ENCODE data around the gene PGD.

PGD gene

GRCh38 chr1:10459184-10459583 lies 60.3 kb downstream of the PGD start:
- Histone ChIP-seq H3K27ac (ENCODE audit: low read depth, low read length) (no peak overlapping the region), H3K27me3 (ENCODE audit: control insufficient read depth in 1 of 2, insufficient read depth in 2 of 2, low read length in 2 of 2) (no peaks in the 10 kb centered on the region), H3K9ac (ENCODE audit: low read length) (no peak overlapping the region), H3K9me3 (ENCODE audit: low read length) (no peaks in the 10 kb centered on the region), H3K4me3 (ENCODE audit: low read depth in 1 of 2, low read length in 2 of 2) (no peak overlapping the region), H3K4me1 (ENCODE audit: insufficient read depth, low read length) (no peaks in the 10 kb centered on the region), H3K36me3 (ENCODE audit: insufficient read depth, low read length) (peaks cover 14% of the 10 kb centered on the region)

GRCh38 chr1:10467078-10467477 lies 68.2 kb downstream of the PGD start:
- Histone ChIP-seq H3K36me3 (ENCODE audit: insufficient read depth, low read length) (peaks cover 46% of the 10 kb centered on the region), H3K4me1 (ENCODE audit: insufficient read depth, low read length) (peaks cover 10% of the 10 kb centered on the region), H3K27ac (ENCODE audit: low read depth, low read length) (no peak overlapping the region), H3K27me3 (ENCODE audit: control insufficient read depth in 1 of 2, insufficient read depth in 2 of 2, low read length in 2 of 2) (no peaks in the 10 kb centered on the region), H3K9me3 (ENCODE audit: low read length) (no peaks in the 10 kb centered on the region), H3K4me3 (ENCODE audit: low read depth in 1 of 2, low read length in 2 of 2) (no peak overlapping the region), H3K9ac (ENCODE audit: low read length) (no peak overlapping the region)

- peaks cover 30% of the 10 kb centered on the region for H3K36me3 ChIP-seq (ENCODE audit: insufficient read depth, low read length)
- no peak overlapping the region for H3K9ac ChIP-seq (ENCODE audit: low read length)
- no peaks in the 10 kb centered on the region for H3K27me3 ChIP-seq (ENCODE audit: control insufficient read depth in 1 of 2, insufficient read depth in 2 of 2, low read length in 2 of 2)
- peaks cover 10% of the 10 kb centered on the region for H3K4me1 ChIP-seq (ENCODE audit: insufficient read depth, low read length)
- H3K27ac ChIP-seq (ENCODE audit: low read depth, low read length) = no peak overlapping the region
- no peaks in the 10 kb centered on the region for H3K9me3 ChIP-seq (ENCODE audit: low read length)
- H3K4me3 ChIP-seq (ENCODE audit: low read depth in 1 of 2, low read length in 2 of 2) = no peak overlapping the region
Observed at GRCh38 chr1:10470043-10470442, 71.2 kb downstream of the PGD start.
